GM12878 (cell line): ENCODE data around the gene RAB15. TPM values are rescaled to one million over a fixed set of nuclear protein-coding genes. Genes with fewer than 3 reads are reported as not detected.

Experiments used
- BHLHE40 ChIP-seq, 2 experiments: fragments of 450-650 bp in 1 of 2; IDR thresholded peaks; 2 replicates each; pipeline ENCODE4 v1.6.1; 2011 to 2017; ENCODE audit warnings: low read depth in 2 of 2, borderline replicate concordance in 1 of 2, improper control_type of control experiment in 1 of 2, low read length in 1 of 2, mild to moderate bottlenecking in 1 of 2
- CEBPB ChIP-seq, 2 experiments: fragments of 150-350 bp in 1 of 2; IDR thresholded peaks; 2 replicates each; pipeline ENCODE4 v1.6.1; 2012 to 2014; ENCODE audit warnings: low read depth in 2 of 2, low read length in 2 of 2, borderline replicate concordance in 1 of 2, inconsistent platforms in 1 of 2
- CHD2 ChIP-seq: IDR thresholded peaks from 2 replicates; pipeline ENCODE4 v1.6.1; 2011; ENCODE audit warnings: low read depth, low read length, improper control_type of control experiment, borderline replicate concordance
- EGR1 ChIP-seq, 2 experiments: IDR thresholded peaks; 1 replicate in 1 of 2; 2 replicates in 1 of 2; pipeline ENCODE4 v1.6.1; 2011 to 2012; ENCODE audit warnings: low read depth in 2 of 2, low read length in 2 of 2, borderline replicate concordance in 1 of 2, mild to moderate bottlenecking in 1 of 2, moderate library complexity in 1 of 2
- ELK1 ChIP-seq: IDR thresholded peaks from 2 replicates; pipeline ENCODE4 v1.6.1; 2012; ENCODE audit warnings: low read depth, low read length, improper control_type of control experiment
- IRF5 ChIP-seq: fragments of 450-650 bp; IDR thresholded peaks from 2 replicates; pipeline ENCODE4 v1.6.1; 2017; ENCODE audit warnings: borderline replicate concordance
- MEF2B ChIP-seq: fragments of 450-650 bp; IDR thresholded peaks from 2 replicates; pipeline ENCODE4 v1.6.1; 2018; ENCODE audit warnings: mild to moderate bottlenecking, moderate library complexity; ENCODE audit not compliant: partially characterized antibody, poor library complexity, severe bottlenecking
- RB1 ChIP-seq: fragments of 450-650 bp; formaldehyde crosslinking; IDR thresholded peaks from 2 replicates; pipeline ENCODE4 v1.6.1; 2017; ENCODE audit warnings: mild to moderate bottlenecking, borderline replicate concordance
- RELA ChIP-seq: fragments of 450-650 bp; IDR thresholded peaks from 2 replicates; pipeline ENCODE4 v1.8.0; 2014; ENCODE audit warnings: borderline replicate concordance; ENCODE audit not compliant: partially characterized antibody
- SP1 ChIP-seq: IDR thresholded peaks from one replicate; pipeline ENCODE4 v1.6.1; 2011; ENCODE audit warnings: low read depth, low read length
- SUZ12 ChIP-seq: fragments of 200-600 bp; sonication (generic); IDR thresholded peaks from one replicate; pipeline ENCODE4 v1.6.1; 2018; ENCODE audit warnings: antibody characterized with exemption, mild to moderate bottlenecking; ENCODE audit not compliant: unreplicated experiment
- WRNIP1 ChIP-seq: IDR thresholded peaks from 2 replicates; pipeline ENCODE4 v1.6.1; 2011; ENCODE audit warnings: low read depth, low read length, improper control_type of control experiment, borderline replicate concordance
- ZNF687 ChIP-seq: fragments of 450-650 bp; IDR thresholded peaks from 2 replicates; pipeline ENCODE4 v1.6.1; 2017; ENCODE audit warnings: mild to moderate bottlenecking, moderate library complexity
- polyA plus RNA-seq, 11 experiments: library from polyadenylated mRNA; depleted of rRNA in 4 of 11; unstranded in 6 of 11; stranded (reverse) in 5 of 11; fragments of >200 nt; fragmentation: Nextera tagmentation in 4 of 11; fragmentation: Illumina TruSeq in 1 of 11; extraction: Ambion mirVana in 4 of 11; extraction: Trizol in 1 of 11; gene quantifications; 1 replicate in 1 of 11; 2 replicates in 10 of 11; pipeline versions ENCODE4 v1.2.1 to v1.2.3, GENCODE V29; 2011 to 2016; ENCODE audit warnings: inconsistent platforms in 2 of 11, missing spikeins in 2 of 11, low read depth in 1 of 11
- total RNA-seq, 4 experiments: library from RNA; depleted of rRNA in 3 of 4; stranded (reverse); fragments of >200 nt in 3 of 4; fragmentation: Illumina TruSeq in 1 of 4; extraction: Trizol in 1 of 4; gene quantifications; 2 replicates each; pipeline versions ENCODE4 v1.2.1 to v1.2.3, GENCODE V29; 2013 to 2021
- TF ChIP-seq, protein P1 (sequence below): IDR thresholded peaks from 2 replicates; pipeline ENCODE4 v1.6.1; 2012; ENCODE audit warnings: improper control_type of control experiment, low read depth, low read length; ENCODE audit not compliant: insufficient replicate concordance

The RAB15 gene
- total and polyA plus RNA-seq, 10 of the 15 experiments (the other 5 are each of a cell fraction or from before 2014, with no cell fraction given) = 0.32 to 3.9 (median 2.1) TPM

GRCh38 chr14:64986648-64987437 lies 14.7 kb upstream of the RAB15 start, which contains the start of gene FNTB (continued):
- peak; percentile 93 for TF ChIP-seq RB1
- TF ChIP-seq, protein P1, sequence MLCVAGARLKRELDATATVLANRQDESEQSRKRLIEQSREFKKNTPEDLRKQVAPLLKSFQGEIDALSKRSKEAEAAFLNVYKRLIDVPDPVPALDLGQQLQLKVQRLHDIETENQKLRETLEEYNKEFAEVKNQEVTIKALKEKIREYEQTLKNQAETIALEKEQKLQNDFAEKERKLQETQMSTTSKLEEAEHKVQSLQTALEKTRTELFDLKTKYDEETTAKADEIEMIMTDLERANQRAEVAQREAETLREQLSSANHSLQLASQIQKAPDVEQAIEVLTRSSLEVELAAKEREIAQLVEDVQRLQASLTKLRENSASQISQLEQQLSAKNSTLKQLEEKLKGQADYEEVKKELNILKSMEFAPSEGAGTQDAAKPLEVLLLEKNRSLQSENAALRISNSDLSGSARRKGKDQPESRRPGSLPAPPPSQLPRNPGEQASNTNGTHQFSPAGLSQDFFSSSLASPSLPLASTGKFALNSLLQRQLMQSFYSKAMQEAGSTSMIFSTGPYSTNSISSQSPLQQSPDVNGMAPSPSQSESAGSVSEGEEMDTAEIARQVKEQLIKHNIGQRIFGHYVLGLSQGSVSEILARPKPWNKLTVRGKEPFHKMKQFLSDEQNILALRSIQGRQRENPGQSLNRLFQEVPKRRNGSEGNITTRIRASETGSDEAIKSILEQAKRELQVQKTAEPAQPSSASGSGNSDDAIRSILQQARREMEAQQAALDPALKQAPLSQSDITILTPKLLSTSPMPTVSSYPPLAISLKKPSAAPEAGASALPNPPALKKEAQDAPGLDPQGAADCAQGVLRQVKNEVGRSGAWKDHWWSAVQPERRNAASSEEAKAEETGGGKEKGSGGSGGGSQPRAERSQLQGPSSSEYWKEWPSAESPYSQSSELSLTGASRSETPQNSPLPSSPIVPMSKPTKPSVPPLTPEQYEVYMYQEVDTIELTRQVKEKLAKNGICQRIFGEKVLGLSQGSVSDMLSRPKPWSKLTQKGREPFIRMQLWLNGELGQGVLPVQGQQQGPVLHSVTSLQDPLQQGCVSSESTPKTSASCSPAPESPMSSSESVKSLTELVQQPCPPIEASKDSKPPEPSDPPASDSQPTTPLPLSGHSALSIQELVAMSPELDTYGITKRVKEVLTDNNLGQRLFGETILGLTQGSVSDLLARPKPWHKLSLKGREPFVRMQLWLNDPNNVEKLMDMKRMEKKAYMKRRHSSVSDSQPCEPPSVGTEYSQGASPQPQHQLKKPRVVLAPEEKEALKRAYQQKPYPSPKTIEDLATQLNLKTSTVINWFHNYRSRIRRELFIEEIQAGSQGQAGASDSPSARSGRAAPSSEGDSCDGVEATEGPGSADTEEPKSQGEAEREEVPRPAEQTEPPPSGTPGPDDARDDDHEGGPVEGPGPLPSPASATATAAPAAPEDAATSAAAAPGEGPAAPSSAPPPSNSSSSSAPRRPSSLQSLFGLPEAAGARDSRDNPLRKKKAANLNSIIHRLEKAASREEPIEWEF = no peak
- peak in 1 of 2 experiments; percentile 51; a peak in 1 of 3 replicates for TF ChIP-seq EGR1 (IDR thresholded peaks at IDR 0.05; ENCODE audit: borderline replicate concordance in 1 of 2, low read depth in 2 of 2, low read length in 2 of 2)
- TF ChIP-seq CHD2 = peak; percentile 32; the same call in 1 of the 2 replicates
- TF ChIP-seq RELA = no peak
- peak; percentile 29 for TF ChIP-seq MEF2B
- peak; percentile 51; the same call in 1 of the 2 replicates for TF ChIP-seq ELK1
- TF ChIP-seq IRF5 = no peak
- no peak for TF ChIP-seq CEBPB (IDR thresholded peaks at IDR 0.05; ENCODE audit: borderline replicate concordance in 1 of 2, low read depth in 2 of 2, low read length in 2 of 2)
- peak; percentile 11 for TF ChIP-seq SP1
- no peak for TF ChIP-seq SUZ12
- 0 out of 2 replicates have a peak, but pooled peaks have one; percentile 24 for TF ChIP-seq WRNIP1
- peak; percentile 46 to 81; a peak in 2 of 4 replicates for TF ChIP-seq BHLHE40 (IDR thresholded peaks at IDR 0.05; ENCODE audit: borderline replicate concordance in 1 of 2, low read depth in 2 of 2, low read length in 1 of 2)
- TF ChIP-seq ZNF687 = no peak
